Epithelial cell of esophagus (primary cell): ENCODE results near the gene LYPLA2.

Source experiments
- DNase-seq: peaks from one replicate; pipeline ENCODE4 v3.0.0; 2010; ENCODE audit warnings: low read depth
- H3K4me3 ChIP-seq: 2 replicates; pipeline ENCODE4 v1.5.1; 2011; ENCODE audit warnings: mild to moderate bottlenecking, low read length, control low read depth
- TF ChIP-seq, protein P1 (sequence below): IDR thresholded peaks from 2 replicates; pipeline ENCODE4 v1.5.1; 2011; ENCODE audit warnings: low read depth, mild to moderate bottlenecking, low read length, control low read depth, inconsistent platforms; ENCODE audit not compliant: insufficient read depth; ENCODE audit errors: missing control alignments

The LYPLA2 gene

DNA sequence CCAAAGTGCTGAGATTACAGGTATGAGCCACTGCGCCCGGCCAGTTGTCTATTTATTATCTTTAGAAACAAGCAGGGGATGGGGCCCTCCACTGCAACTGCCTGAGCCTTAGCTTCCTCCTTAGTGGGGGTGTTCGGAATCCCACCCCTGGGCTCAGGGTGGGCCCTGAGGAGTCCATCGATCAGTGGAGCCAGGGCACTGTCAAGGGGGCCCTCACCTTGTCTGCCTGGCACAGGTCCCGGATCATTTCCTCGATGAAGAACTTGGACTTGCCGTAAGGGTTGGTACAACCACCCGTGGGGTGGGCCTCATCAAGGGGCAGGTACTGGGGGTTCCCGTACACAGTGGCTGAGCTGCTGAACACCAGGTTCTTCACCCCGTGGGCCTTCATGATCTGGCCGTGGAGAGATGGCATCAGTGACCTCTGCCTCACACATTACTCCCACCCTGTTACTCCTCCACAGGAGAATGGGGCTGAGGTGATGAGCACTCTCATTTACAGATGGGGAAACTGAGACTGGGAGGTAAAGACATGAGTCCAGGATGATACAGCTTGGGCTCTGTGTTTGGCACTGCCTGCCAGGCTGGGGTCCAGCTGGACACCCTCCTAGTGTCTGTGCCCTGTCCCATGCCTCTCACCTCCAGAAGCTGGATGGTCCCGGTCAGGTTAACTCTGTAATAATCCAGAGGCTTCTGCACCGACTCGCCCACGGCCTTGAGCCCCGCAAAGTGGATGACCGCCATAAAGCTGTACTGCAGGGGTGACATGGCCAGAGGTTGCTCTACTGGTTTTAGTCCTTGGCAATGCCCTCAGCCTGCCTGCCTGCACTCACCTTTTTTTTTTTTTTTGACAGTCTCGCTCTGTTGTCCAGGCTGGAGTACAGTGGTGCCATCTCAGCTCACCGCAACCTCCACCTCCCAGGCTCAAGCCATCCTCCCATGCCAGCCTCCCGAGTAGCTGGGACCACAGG lies 6.8 kb downstream of the LYPLA2 start:
- no peak for DNase-seq
- H3K4me3 ChIP-seq, result no peak overlapping the region
- TF ChIP-seq, protein P1, sequence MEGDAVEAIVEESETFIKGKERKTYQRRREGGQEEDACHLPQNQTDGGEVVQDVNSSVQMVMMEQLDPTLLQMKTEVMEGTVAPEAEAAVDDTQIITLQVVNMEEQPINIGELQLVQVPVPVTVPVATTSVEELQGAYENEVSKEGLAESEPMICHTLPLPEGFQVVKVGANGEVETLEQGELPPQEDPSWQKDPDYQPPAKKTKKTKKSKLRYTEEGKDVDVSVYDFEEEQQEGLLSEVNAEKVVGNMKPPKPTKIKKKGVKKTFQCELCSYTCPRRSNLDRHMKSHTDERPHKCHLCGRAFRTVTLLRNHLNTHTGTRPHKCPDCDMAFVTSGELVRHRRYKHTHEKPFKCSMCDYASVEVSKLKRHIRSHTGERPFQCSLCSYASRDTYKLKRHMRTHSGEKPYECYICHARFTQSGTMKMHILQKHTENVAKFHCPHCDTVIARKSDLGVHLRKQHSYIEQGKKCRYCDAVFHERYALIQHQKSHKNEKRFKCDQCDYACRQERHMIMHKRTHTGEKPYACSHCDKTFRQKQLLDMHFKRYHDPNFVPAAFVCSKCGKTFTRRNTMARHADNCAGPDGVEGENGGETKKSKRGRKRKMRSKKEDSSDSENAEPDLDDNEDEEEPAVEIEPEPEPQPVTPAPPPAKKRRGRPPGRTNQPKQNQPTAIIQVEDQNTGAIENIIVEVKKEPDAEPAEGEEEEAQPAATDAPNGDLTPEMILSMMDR, result no peak

DNA sequence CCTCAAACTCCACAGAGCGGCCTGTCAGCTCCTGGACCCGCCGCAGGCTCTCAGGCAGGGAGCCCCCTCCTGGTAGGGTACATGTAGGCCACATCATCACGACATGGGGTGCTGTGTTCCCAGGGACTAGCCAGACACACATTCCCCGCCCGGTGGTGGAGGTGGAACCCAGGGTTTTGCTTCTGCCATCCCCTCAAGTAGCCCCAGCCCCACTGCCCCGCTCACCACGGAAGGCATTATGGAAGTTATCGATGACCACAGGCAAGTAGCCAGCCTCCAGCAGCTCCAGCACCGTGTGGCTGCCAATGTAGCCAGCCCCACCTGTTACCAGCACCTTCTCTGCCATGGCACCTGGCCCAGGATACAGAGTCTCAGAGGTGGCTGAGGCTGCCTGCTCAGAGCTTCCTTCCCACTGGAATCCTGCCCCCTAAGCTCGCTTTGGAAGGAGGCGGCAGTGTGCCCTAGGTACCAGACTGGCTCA lies 7.8 kb downstream of the LYPLA2 start:
- H3K4me3 ChIP-seq, result no peak overlapping the region
- no peak for DNase-seq

DNA sequence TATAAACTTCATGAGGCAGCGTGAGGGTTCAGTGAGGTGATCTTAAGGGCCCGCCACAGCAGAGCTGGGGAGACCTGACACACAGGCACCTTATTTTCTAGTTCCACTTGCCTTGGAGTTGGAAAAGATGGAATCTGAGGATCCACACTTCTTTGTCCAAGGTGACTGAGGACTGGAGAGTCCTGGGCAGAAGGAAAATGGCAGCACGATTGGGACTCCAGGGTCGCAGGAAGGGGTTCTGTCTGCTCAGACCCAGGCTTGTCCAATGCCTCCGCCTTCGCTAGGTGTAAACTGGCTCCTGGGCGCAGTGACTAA lies 8.3 kb downstream of the LYPLA2 start:
- TF ChIP-seq, protein P1, result no peak
- H3K4me3 ChIP-seq, result peak overlapping the region; percentile 75
- DNase-seq, result no peak

More for the DNA sequence above, 7.8 kb downstream of the LYPLA2 start:
- TF ChIP-seq, protein P1, result no peak

DNA sequence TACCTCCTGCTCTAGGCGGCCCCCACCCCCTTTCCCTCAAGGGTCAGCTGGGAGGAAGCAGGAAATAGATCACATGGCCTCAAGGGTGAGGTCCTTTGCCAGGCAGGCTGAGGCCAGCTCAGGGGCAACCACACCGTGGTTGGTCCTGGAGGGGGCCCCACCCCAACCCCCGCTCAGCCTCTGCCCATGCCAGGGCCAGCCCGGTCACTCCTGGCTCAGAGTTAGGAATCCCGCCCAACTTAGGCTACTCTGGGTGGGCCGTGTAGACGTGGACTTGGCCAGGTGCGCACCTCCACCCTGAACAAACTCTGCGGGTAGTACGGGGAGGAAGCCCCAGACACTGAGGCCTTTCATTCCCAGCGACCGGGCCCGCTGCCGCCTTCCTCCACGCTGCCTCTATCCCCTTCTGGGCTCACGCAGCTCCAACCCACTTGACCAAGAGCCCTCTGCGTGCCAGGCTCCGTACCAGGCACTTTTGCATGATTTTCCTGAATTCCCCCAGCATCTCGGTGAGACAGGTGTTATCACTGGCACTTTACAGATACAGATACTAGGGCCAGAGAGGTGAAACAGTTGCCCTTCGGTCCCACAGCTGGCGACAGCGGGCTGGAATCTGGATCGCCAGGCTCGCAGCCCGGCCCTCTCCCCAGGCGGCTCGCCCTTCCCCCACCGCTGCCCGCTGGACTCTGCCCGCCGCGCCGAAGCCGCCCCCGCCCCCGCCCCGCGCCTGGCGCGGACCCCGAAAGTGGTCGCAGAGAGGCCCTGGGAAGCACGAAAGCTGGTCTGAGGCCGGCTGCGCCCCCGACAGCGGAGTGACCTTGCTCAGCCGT lies 8.8 kb downstream of the LYPLA2 start:
- H3K4me3 ChIP-seq, result peak overlapping the region; percentile 75
- DNase-seq, result peak; percentile 90
- TF ChIP-seq, protein P1, result no peak

DNA sequence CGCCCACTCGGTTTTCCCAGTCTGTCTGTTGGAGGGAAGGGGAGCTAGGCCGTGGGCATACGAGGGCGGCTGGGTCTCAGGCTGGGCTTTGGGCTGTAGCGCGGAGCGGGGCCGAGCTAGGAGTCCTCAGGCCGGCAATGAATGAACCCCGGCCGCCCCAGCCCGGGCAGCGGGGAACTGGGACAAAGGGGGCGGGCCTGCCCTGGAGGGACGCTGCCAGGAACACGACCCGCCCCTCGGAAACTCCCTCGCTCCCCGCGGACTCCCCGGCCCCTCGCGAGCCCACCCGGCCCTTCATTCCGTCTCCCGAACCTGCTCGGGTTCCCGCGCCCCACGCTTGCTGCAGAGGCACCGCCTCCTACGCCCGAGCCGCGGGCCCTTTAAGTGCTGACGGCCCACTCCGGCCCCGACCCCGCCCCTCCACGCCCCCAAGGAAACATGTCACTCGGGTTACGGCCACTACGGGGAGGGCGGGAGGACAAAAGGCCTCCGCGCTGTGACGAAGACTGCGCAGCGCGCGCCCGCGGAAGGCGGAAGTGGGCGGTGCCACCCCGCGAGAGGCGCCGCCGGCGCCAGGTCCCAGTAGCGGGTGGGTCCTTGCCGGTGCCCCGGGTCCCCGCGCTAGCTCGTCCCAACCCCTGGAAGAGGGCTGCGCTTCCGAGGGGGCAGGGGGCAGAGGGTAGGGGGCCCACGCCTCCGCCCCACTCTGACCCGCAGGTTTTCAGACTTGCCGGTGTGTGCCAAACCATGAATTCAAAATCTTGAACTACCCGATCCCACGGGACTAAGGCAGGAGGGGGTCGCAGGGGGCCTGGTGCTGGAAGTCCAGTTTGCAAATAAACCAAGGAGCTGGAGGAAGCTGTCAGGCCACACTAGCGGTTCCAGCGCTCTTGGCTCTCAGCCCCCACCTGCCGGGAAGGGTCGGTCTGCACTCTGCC lies 9.7 kb downstream of the LYPLA2 start, which contains the start of gene GALE:
GALE (minus strand) TSS at position 355 of the 938 bp plus-strand sequence. CDS start 1,747 bp downstream, outside the sequence.
- peak within 1 kb of the TSS; percentile 75 for H3K4me3 ChIP-seq
- DNase-seq, result peak; percentile 97
- TF ChIP-seq, protein P1, result no peak

DNA sequence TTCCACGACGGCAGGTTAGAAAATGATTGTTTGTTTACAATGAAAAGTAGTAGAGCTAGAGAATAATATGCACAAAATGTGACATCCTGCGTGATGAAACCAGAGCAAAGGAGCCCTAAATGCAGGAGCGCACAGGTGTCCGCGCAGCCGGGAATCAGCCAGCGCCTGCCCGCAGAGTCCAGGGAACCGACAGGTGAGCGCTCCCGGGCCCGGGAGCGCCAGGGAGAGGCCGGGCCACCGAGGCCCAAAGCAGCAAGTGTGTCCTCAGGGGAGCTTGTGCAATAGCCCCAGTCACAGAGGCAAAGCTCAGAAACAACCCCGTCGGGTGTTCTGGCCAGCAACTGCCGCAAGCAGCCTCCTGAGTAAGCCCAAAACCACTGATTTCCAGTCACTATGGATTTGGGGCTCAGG lies 10.4 kb downstream of the LYPLA2 start:
- TF ChIP-seq, protein P1, result no peak
- peak overlapping the region; percentile 75 for H3K4me3 ChIP-seq
- DNase-seq, result peak; percentile 51
